NCI-H146 treated with DMSO at 0.1 percent for 48 hours (cell line): ENCODE results near the gene RXRB.
"Not testable (repeated sequence)": the region's sequence is repeated elsewhere in the genome, so short reads cannot be mapped to it uniquely, and the experiment has no call there.

Experiments
- DNase-seq: peaks from one replicate; lab custom pipeline; 2025; ENCODE audit not compliant: unreplicated experiment; lab: John Stamatoyannopoulos, UW

The RXRB gene

GRCh38 chr6:33200219-33201146, at the start of gene RXRB, which contains the start of gene SLC39A7:
TSS of gene RXRB (minus strand) at chr6:33200665. CDS start at chr6:33200476, 189 bp downstream.
TSS of gene SLC39A7 (plus strand) at chr6:33200867. CDS start at chr6:33201246, 379 bp downstream.
- DNase-seq, result peak; percentile 96

GRCh38 chr6:33249732-33250630, 49.5 kb upstream of the RXRB start:
- no peak for DNase-seq

GRCh38 chr6:33248932-33249731, 48.7 kb upstream of the RXRB start:
- peak; percentile 97 for DNase-seq

GRCh38 chr6:33248643-33248931, 48.1 kb upstream of the RXRB start:
- DNase-seq, result peak; percentile 56

- DNase-seq, result peak; percentile 65
Measured at GRCh38 chr6:33247977-33248642, 47.6 kb upstream of the RXRB start.

- no peak for DNase-seq
Measured at GRCh38 chr6:33243476-33243875, 43.0 kb upstream of the RXRB start.

- no peak for DNase-seq
Measured at GRCh38 chr6:33241968-33242367, 41.5 kb upstream of the RXRB start.

GRCh38 chr6:33237741-33238140, 37.3 kb upstream of the RXRB start:
- DNase-seq, result no peak

GRCh38 chr6:33236852-33237251, 36.4 kb upstream of the RXRB start:
- no peak for DNase-seq

GRCh38 chr6:33236328-33236727, 35.9 kb upstream of the RXRB start:
- DNase-seq, result no peak

GRCh38 chr6:33235221-33235634, 34.8 kb upstream of the RXRB start:
- DNase-seq, result no peak

- DNase-seq, result not testable (repeated sequence)
Measured at GRCh38 chr6:33226503-33227120, 26.1 kb upstream of the RXRB start.

GRCh38 chr6:33217681-33218080, 17.2 kb upstream of the RXRB start:
- DNase-seq, result no peak

- no peak for DNase-seq
Measured at GRCh38 chr6:33217246-33217645, 16.8 kb upstream of the RXRB start.

GRCh38 chr6:33216117-33216649, 15.7 kb upstream of the RXRB start:
- DNase-seq, result no peak

GRCh38 chr6:33215271-33216116, 15.0 kb upstream of the RXRB start:
- DNase-seq, result no peak

- DNase-seq, result no peak
Measured at GRCh38 chr6:33213989-33214335, 13.5 kb upstream of the RXRB start.

- DNase-seq, result no peak
Measured at GRCh38 chr6:33213166-33213988, 12.9 kb upstream of the RXRB start.
